GM10847 (cell line): ENCODE results near the gene RNF157.

Source experiments
- POLR2A ChIP-seq: IDR thresholded peaks from 2 replicates; pipeline ENCODE4 v1.6.1; 2011; ENCODE audit not compliant: insufficient read length; ENCODE audit errors: extremely low read depth

Gene RNF157

DNA sequence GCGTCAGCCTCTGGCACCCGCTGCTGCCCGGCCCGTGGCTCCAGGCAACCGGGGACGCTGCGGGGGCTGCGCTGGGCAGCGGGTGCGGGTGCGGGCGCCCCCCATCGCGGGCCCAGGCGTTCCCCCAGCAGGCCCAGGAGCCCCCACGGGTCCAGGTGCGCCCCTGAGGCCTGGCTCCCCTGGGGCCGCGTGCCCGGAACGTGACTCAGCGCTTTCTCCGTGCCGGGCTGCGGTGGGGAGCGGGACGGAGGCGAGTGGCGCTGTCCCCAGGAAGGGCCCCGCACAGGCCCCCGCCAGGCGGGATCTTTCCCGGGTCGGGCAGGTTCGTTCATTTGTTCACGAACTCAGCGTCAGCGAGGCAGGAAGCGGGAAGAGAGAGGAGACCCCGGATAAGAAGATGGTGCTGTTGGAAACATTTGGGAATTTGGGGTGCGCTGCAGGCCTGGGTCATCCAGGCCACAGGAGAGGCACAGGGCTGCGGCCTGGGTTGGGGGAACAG lies 118.3 kb downstream of the RNF157 start:
- TF ChIP-seq POLR2A: no peak

DNA sequence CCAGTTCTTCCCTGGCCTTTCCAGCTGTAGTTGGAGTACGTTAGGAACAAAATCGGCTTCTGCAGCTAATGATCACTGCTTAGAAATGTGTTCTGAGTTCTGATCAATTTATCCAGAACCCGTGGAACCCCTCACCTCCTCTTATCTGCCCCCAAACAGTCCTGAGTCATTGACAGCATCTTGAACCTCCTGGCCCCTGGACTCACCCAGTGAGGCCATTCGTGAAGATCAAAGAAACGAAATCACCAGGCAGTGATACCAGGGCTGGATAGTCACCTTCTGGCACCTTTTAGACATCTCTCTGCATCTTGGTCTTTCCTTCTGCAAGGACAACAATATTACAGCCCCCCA lies 119.7 kb downstream of the RNF157 start:
- TF ChIP-seq POLR2A: no peak

DNA sequence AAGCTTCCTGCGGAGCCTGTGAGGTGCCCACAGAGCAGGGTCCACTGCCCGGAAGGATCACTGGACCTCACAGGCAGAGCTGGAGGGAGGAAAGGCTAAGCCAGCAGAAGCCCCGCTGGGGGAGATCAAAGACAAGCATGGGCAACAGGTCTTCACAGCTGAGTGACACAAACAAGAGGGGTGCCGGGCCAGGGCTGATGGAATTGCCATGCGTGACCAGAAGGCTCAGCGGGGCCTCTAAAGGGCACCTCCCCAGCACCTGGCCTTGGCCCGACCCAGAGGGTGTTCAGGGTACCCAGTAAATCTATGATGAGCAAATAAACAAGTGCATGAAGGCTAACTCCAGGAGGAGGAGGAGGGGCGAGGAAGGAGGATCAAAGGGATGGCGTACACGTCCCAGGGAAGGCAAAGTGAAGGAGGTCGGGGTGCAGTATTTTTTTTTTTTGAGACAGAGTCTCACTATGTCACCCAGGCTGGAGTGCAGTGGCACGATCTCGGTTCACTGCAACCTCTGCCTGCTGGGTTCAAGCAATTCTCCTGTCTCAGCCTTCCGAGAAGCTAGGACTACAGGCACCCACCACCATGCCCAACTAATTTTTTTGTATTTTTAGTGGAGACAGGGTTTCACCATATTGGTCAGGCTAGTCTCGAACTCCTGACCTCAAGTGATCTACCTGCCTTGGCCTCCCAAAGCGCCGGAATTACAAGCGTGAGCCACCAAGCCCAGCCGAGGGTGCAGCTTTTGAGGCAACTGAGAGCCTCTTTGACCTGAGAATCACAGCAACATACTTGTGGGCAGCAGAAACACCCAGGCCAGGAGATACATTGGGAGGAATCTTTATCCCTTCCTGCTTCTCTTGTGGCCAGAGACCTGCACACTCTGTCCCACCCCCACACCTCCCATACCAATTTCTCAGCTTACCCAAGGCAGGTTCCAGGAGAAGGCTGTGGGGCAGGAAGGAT lies 120.6 kb downstream of the RNF157 start:
- no peak for TF ChIP-seq POLR2A

DNA sequence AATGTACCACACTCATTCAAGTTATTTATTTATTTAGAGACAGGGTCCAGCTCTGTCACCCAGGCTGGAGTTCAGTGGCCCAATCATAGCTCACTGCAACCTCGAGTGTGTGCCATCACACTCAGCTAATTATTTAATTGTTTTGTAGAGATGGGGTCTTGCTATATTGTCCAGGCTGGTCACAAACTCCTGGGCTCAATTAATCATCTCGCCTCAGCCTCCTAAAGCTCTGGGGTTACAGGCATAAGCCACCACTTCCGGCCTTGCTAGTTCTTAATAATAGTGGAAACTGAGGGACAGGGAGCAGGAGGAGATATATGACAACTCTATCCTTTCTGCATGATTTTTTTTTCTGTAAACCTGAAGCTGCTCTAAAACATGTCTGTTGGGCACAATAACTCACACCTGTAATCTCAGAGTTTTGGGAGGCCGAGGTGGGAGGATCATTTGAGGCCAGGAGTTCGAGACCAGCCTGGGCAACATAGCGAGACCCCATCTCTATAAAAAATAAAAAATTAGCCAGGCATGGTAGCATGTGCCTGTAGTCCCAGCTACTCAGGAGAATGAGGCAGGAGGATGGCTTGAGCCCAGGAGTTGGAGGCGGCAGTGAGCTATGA lies 125.0 kb downstream of the RNF157 start:
- no peak for TF ChIP-seq POLR2A

DNA sequence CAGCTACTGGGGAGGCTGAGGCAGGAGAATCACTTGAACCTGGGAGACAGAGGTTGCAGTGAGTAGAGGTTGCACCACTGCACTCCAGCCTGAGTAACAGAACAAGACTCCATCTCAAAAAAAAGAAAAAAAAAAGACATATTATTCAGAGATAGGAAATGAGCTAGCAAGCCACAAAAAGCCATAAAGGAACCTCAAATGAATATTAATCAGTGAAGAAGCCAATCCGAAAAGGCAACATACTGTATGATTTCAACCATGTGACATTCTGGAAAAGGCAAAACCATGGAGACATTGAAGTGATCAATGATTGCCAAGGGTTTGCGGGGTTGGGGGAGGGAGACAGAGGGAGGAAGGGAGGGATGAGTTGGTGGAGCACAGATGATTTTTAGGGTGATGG lies 128.3 kb downstream of the RNF157 start:
- no peak for TF ChIP-seq POLR2A

DNA sequence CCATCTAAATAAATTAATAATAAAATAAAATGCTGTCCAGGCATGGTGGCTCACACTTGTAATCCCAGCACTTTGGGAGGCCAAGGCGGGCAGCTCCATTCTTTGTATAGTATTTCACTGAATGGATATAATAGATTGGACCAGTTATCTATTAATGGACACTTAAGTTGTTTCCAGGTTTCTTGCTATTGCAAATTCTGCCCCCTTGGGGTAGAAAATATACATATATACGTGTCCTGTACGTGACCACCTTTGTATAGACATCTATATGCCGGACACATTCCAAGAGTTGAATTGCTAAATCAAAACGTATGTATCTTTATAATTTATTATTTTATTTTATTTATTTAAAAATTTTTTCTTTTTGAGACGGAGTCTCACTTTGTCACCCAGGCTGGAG lies 132.8 kb downstream of the RNF157 start:
- no peak for TF ChIP-seq POLR2A

DNA sequence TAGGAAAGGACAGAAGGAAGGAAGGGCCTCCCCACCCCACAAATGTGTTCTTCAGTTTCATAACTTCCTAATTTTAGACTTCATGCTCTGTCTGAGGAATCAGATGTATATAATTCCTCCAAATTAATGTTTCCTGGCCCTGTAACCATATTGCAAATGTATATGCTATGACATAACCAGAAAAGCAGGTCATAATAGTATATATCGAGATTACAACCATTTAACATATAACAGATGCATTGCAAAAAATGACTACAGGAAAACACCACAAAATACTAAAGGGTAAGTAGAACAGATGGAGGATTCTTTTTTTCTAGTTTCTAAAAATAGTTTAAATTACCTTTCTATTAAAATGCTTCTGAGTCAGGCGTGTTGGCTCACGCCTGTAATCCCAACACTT lies 133.6 kb downstream of the RNF157 start:
- TF ChIP-seq POLR2A: no peak

DNA sequence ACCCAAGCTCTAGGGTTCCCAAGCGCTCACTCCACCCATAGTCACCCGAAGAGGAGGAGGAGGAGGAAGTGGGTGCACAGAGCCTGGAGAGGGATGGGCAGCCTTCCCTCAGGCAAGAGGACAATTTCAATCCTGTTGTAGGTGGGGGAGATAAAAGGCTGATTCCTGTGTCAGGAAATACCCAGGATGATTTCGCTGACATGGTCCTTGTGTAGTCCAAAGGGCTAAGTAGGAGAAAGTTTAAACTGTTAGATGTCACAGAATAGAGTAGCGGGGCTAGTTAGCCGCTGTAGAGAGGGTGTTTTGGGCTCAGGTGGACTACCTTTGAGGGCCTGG lies 135.4 kb downstream of the RNF157 start:
- no peak for TF ChIP-seq POLR2A

DNA sequence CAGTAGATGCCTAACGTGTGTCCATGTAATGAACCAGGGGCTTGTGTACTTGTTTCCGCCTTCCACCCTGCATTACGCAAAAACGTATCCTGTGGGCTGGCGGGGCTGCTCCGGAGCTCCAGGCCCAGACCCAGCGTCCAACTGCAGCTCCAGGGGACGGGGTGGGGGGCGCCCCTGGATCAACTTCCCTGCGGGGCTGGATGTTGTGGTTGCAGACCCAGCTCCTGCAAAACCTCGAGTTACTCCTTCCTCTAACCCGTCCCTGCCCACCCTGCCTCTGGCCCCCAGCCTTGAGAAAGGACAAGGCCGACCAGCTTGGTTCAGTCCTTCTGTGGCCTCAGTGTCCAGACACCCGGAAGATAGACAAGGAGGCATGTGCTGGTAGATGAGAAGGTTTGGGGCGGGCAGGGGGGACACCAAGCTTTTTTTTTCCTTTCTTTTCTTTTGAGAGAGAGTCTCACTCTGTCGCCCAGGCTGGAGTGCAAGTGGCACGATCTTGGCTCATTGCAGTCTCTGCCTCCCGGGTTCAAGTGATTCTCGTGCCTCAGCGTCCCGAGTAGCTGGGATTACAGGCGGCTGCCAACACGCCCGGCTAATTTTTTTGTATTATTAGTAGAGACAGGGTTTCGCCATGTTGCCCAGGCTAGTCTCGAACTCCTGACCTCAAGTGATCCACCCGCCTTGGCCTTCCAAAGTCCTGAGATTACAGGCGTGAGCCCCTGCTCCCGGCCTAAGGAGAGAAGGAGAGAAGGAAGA lies 136.0 kb downstream of the RNF157 start:
- no peak for TF ChIP-seq POLR2A

DNA sequence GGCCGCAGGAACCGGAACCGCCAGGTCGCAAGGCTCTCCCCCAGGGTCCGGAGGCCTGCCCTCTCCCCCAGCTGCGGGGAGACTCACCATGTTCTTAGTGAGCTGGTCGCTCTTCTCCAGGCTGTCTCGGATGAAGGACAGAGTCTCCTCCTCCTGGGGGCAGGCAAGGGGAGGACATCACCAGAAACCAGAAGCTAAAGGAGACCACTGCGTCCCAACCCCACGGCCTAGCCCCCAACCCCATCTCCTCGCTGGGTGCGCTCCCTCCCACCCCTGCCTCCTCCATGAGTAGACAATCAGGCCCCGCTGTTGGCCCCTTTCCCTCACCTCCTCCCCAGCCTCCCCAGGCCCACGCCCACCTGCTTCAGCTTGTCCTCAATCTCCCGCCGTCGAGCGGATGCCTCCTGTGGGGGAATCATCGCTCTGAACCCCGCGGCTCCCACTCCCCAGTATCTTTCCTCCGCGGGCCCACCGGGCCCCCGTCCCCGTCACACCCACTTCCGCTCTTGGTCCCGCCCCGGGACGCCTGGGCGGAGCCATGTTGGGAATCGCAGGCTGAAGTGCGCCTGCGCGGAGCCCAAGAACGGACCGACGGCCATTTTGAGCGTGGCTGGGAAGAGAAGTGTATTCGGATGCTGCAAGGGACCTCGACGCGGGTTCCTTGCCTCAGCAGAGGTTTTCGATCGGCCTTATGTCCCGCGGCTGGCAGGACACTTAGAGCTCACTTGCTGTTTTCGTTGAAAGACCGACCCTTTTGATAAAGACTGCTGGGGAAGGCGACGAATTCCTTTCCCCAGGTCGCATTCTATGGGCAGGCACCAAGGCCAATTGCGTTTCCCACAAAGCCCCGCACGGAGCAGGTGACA lies 136.8 kb downstream of the RNF157 start, which contains the start of gene EXOC7:
TSS of gene EXOC7 (minus strand) at position 514 of the 866 bp plus-strand sequence. CDS start at position 419, 95 bp downstream.
- TF ChIP-seq POLR2A: peak; percentile 58

DNA sequence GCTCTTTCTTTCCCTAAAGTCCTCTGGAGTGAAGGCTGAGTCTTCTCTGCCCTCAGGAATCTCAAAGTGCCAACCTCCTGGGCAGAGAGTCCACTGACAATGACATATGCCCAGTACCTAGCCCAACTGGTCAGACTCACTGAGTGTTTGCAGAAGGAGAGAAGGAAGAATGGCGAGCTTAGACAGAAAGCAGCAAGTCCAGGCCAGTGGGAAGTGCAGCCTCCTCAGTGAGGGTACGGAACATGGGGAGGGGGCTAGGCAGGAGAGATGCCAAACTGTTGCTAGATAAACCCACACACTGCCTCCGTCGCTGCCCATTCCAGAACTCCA lies 137.4 kb downstream of the RNF157 start:
- TF ChIP-seq POLR2A: no peak

DNA sequence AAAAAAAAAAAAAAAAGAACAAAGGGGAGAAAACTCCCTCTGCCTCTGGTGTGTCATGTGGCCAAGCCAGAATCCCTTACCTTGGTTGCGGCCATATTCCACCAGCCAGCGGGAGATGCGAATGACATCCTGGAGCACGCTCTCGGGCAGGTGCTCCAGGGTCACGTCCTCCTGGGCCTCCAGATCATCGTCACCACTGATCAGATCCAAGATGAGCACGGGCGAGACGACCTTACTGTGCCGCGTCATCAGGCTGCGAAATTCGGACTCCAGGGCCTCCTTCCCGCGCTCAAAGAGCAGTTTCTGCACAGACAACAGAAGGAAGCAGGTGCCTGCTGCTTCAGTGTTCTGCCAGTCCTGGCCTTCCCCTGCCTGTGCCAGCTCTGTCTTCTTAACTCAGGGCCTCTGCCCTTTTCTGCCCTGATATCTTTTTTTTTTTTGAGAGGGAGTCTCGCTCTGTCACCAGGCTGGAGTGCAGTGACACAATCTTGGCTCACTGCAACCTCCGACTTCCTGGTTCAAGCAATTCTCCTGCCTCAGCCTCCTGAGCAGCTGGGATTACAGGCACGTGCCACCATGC lies 142.5 kb downstream of the RNF157 start:
- TF ChIP-seq POLR2A: no peak

DNA sequence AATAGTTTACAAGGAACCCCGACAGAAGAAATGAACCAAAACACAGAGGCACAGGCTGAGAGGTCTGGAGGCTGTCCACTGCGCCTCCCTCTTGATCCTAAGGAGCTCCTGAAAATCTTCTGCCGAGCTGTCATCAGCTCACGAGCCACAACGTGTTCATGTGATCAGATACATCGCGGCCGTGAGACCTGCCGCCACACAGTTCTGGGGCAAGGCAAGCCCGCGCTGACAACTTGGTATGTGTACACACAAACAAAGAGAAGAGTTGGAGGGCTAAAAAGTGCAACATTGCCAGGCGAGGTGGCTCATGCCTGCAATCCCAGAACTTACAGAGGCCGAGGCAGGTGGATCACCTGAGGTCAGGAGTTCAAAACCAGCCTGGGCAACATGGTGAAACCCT lies 144.3 kb downstream of the RNF157 start:
- TF ChIP-seq POLR2A: no peak

DNA sequence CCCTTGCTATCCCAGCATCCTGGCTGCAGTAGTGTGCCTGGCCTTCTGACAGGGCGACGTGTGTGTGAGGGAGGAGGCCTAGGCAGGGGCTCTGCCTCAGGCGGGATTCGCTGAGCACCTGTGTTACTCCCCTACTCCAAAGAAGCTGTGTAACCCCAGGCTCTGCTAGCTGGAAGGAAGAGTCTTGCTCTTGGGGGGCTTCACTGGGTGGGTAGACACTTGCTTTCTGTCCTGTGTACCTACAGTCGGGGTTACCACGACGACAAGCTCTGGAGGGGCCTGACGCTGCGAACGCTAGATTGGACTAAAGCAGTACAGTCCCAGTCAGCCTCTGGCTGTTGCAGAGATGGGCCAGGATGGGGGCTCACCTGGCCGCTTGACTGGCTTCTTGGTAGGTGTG lies 146.2 kb downstream of the RNF157 start:
- no peak for TF ChIP-seq POLR2A
